HL-60 (cell line): ENCODE results near the gene SRSF5.

Experiments used
- CTCF ChIP-seq: IDR thresholded peaks from one replicate; pipeline ENCODE4 v1.5.1; 2011; ENCODE audit warnings: low read length, control low read depth, inconsistent platforms; ENCODE audit not compliant: insufficient read depth
- POLR2AphosphoS5 ChIP-seq: IDR thresholded peaks from 2 replicates; pipeline ENCODE4 v1.6.1; 2012; ENCODE audit warnings: low read depth
- REST ChIP-seq: IDR thresholded peaks from 2 replicates; pipeline ENCODE4 v1.6.1; 2012; ENCODE audit warnings: low read depth; ENCODE audit not compliant: insufficient replicate concordance
- SPI1 ChIP-seq: IDR thresholded peaks from 2 replicates; pipeline ENCODE4 v1.6.1; 2012; ENCODE audit warnings: low read depth, mild to moderate bottlenecking, borderline replicate concordance

GRCh38 chr14:69803753-69804152 lies 36.8 kb downstream of the SRSF5 start:
- no peak for TF ChIP-seq POLR2AphosphoS5
- no peak for TF ChIP-seq CTCF
- no peak for TF ChIP-seq SPI1
- TF ChIP-seq REST: no peak
